HL-60 (cell line): ENCODE data around the gene GALNT1. TPM values are rescaled to one million over a fixed set of nuclear protein-coding genes. Genes with fewer than 3 reads are reported as not detected.

Experiments
- DNase-seq, 2 experiments: peaks; one replicate each; pipeline ENCODE4 v3.0.0-alpha.2; 2010 to 2020; ENCODE audit warnings: low read depth in 1 of 2, low spot score in 1 of 2
- H3K27ac ChIP-seq: fragments of 250-450 bp; sonication (Bioruptor Pico); replicated peaks from 2 replicates; pipeline ENCODE4 v1.5.1; 2020; ENCODE audit warnings: mild to moderate bottlenecking, moderate library complexity
- H3K27me3 ChIP-seq: fragments of 250-450 bp; sonication (Bioruptor Pico); 2 replicates; pipeline ENCODE4 v1.5.1; 2021; ENCODE audit warnings: mild to moderate bottlenecking, moderate library complexity; ENCODE audit not compliant: insufficient read depth, poor library complexity, severe bottlenecking
- H3K4me3 ChIP-seq: replicated peaks from 2 replicates; pipeline ENCODE4 v1.5.1; 2011; ENCODE audit warnings: mild to moderate bottlenecking, control low read depth, low read length; ENCODE audit not compliant: insufficient read depth
- SPI1 ChIP-seq: IDR thresholded peaks from 2 replicates; pipeline ENCODE4 v1.6.1; 2012; ENCODE audit warnings: low read depth, mild to moderate bottlenecking, borderline replicate concordance
- microRNA-seq: library from miRNA; unstranded; fragments of <30 nt; microRNA quantifications from one replicate; pipeline ENCODE4, GENCODE V29; 2018
- TF ChIP-seq, protein P1 (sequence below): IDR thresholded peaks from one replicate; pipeline ENCODE4 v1.5.1; 2011; ENCODE audit warnings: low read length, control low read depth, inconsistent platforms; ENCODE audit not compliant: insufficient read depth

The GALNT1 gene

DNA sequence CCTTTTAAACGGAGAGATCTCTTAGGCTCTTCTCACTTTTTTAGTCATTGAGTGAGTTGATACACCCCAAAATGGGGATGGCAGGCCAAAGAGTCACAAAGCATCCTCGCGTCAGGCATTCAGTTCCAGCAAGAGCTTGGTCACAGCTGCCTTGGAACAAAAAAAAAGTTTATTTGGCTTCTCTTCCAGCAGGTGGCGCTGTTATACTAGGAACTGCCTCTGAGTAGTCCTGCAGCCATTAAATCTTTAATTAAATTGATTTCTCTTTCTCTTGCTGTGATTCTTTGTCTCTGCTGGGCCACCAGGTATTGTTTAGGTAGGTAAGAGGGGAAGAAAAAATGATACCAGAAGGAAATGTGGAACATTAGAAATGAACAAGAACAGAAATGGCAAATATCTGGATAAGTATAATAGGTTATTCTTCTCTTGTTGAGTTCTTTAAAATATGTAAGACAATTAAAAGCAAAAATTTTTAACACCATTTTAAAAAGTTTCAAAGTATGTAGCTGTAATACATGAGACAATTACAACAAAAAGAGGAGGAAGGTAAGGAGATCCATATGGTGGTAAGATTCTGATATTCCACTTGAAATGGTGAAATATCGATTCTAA is 175.1 kb downstream of the GALNT1 start:
- H3K27me3 ChIP-seq = no peaks in the 10 kb centered on the region
- TF ChIP-seq, protein P1, sequence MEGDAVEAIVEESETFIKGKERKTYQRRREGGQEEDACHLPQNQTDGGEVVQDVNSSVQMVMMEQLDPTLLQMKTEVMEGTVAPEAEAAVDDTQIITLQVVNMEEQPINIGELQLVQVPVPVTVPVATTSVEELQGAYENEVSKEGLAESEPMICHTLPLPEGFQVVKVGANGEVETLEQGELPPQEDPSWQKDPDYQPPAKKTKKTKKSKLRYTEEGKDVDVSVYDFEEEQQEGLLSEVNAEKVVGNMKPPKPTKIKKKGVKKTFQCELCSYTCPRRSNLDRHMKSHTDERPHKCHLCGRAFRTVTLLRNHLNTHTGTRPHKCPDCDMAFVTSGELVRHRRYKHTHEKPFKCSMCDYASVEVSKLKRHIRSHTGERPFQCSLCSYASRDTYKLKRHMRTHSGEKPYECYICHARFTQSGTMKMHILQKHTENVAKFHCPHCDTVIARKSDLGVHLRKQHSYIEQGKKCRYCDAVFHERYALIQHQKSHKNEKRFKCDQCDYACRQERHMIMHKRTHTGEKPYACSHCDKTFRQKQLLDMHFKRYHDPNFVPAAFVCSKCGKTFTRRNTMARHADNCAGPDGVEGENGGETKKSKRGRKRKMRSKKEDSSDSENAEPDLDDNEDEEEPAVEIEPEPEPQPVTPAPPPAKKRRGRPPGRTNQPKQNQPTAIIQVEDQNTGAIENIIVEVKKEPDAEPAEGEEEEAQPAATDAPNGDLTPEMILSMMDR = peak; percentile 41
- no peak for TF ChIP-seq SPI1
- no peak overlapping the region for H3K27ac ChIP-seq
- no peak overlapping the region for H3K4me3 ChIP-seq
- peak; percentile 26 to 70 for DNase-seq

Small RNA genes within 50 kb of the gene (microRNA-seq; reads per million reads assigned to microRNA genes)
- gene MIR3975 = not detected
